CD4-positive, alpha-beta T cell (primary cell): ENCODE measurements around the gene RNF14. TPM values are rescaled to one million over a fixed set of nuclear protein-coding genes. Genes with fewer than 3 reads are reported as not detected.
A peak's percentile ranks its signal among the peaks of the same experiment; 100 is the strongest.

ENCODE experiments used
- ATAC-seq: fragments of 200-7000 bp; cut with Tn5 transposase; one replicate; pipeline ENCODE4 v1.10.0; 2022; ENCODE audit warnings: mild to moderate bottlenecking; ENCODE audit not compliant: poor library complexity
- CTCF ChIA-PET: fragments of 350-600 bp; sonication (Branson Sonifier 250); formaldehyde crosslinking; loops from one replicate; lab custom pipeline; 2021; ENCODE audit warnings: antibody characterized with exemption, inconsistent platforms; lab: Charles Lee
- POLR2A ChIA-PET: fragments of 350-600 bp; sonication (Branson Sonifier 250); formaldehyde crosslinking; loops from one replicate; lab custom pipeline; 2021; ENCODE audit warnings: antibody characterized with exemption, inconsistent platforms; lab: Charles Lee
- DNase-seq, 14 experiments: peaks; one replicate each; pipeline ENCODE4 v3.0.0-alpha.2; 2013 to 2020; ENCODE audit warnings: mixed read lengths in 2 of 14
- H3K27ac ChIP-seq, 2 donors: one replicate each; pipeline versions ENCODE4 v1.5.1 to v1.7.0; 2013; ENCODE audit warnings: low read length in 2 of 2, low read depth in 1 of 2, mild to moderate bottlenecking in 1 of 2
- H3K27me3 ChIP-seq, 2 experiments: 1 replicate in 1 of 2; 2 replicates in 1 of 2; pipeline versions ENCODE4 v1.6.1 to v1.7.0; 2013; ENCODE audit warnings: low read length in 2 of 2, control low read depth in 1 of 2, mild to moderate bottlenecking in 1 of 2, moderate library complexity in 1 of 2; ENCODE audit not compliant: insufficient read depth in 2 of 2, control insufficient read depth in 1 of 2
- H3K36me3 ChIP-seq: one replicate; pipeline ENCODE4 v1.6.1; 2013; ENCODE audit warnings: low read length, control low read depth; ENCODE audit not compliant: insufficient read depth
- H3K4me1 ChIP-seq: one replicate; pipeline ENCODE4 v1.6.1; 2013; ENCODE audit warnings: low read length, control low read depth; ENCODE audit not compliant: insufficient read depth
- H3K4me3 ChIP-seq: one replicate; pipeline ENCODE4 v1.5.1; 2013; ENCODE audit warnings: mild to moderate bottlenecking, low read length, moderate library complexity
- H3K9me3 ChIP-seq, 2 experiments: 1 replicate in 1 of 2; 2 replicates in 1 of 2; pipeline versions ENCODE4 v1.6.1 to v1.7.0; 2013; ENCODE audit warnings: low read length in 2 of 2, mild to moderate bottlenecking in 2 of 2, control low read depth in 1 of 2, moderate library complexity in 1 of 2; ENCODE audit not compliant: control insufficient read depth in 1 of 2, insufficient read depth in 1 of 2
- H3K27ac Mint-ChIP-seq: one replicate; pipeline ENCODE4 v1.8.0; 2020; ENCODE audit warnings: mixed read lengths
- H3K27me3 Mint-ChIP-seq: one replicate; pipeline ENCODE4 v1.8.0; 2021; ENCODE audit warnings: mixed read lengths
- H3K36me3 Mint-ChIP-seq: one replicate; pipeline ENCODE4 v1.8.0; 2021; ENCODE audit warnings: low read depth, mixed read lengths
- H3K4me1 Mint-ChIP-seq: one replicate; pipeline ENCODE4 v1.8.0; 2021; ENCODE audit warnings: low read depth, mixed read lengths
- H3K4me3 Mint-ChIP-seq: one replicate; pipeline ENCODE4 v1.8.0; 2020; ENCODE audit warnings: mild to moderate bottlenecking, mixed read lengths
- H3K9me3 Mint-ChIP-seq: one replicate; pipeline ENCODE4 v1.8.0; 2020; ENCODE audit warnings: mixed read lengths
- CTCF ChIP-seq: fragments of 200-600 bp; IDR thresholded peaks from one replicate; pipeline ENCODE4 v1.8.0; 2022; ENCODE audit warnings: antibody characterized with exemption, mild to moderate bottlenecking
- intact Hi-C, 2 experiments: fragments of 100-400 bp; cut with DNase I in 1 of 2; cut with micrococcal nuclease in 1 of 2; formaldehyde crosslinking; loops; one replicate each; pipeline versions ENCODE4 v1.15.1 to v1.9.0; 2023 to 2025; cut with DNase I, micrococcal nuclease
- total RNA-seq, 174 experiments: library from RNA in 2 of 174; stranded (reverse) in 2 of 174; gene quantifications; one replicate each; pipeline ENCODE4 v1.2.3 and lab custom pipeline; 2021 to 2026

The RNF14 gene
- total RNA-seq, 2 experiments from 2014 or later, result 8.9 to 10.7 TPM

- ATAC-seq (no peak), DNase-seq (no peak)
- Mint-ChIP-seq H3K4me1 (no peaks in the 10 kb centered on the region), H3K9me3 (no peaks in the 10 kb centered on the region), H3K27ac (peak overlapping the region; percentile 23), H3K4me3 (no peak overlapping the region), H3K36me3 (peaks cover 31% of the 10 kb centered on the region), H3K27me3 (no peaks in the 10 kb centered on the region)
- peaks cover 32% of the 10 kb centered on the region for H3K36me3 ChIP-seq
- intact Hi-C loops, result no loop called here
- no peaks in the 10 kb centered on the region for H3K4me1 ChIP-seq
- no peak overlapping the region for H3K4me3 ChIP-seq
- H3K9me3 ChIP-seq, result no peaks in the 10 kb centered on the region
- no peaks in the 10 kb centered on the region for H3K27me3 ChIP-seq
- TF ChIP-seq CTCF, result no peak
- ChIA-PET CTCF (interaction anchor here (1.1 to 3.2 kb wide), 3 partner anchors 19 to 62 kb away, joined by 3 to 15 read pairs (median 3); no protein-coding TSS in a partner anchor), POLR2A (interaction anchor here (2.3 kb wide), 1 partner anchor 20 kb away, joined by 8 read pairs; no protein-coding TSS in a partner anchor)
- no peak overlapping the region for H3K27ac ChIP-seq
Measured at GRCh38 chr5:141941307-141941706, 27.6 kb upstream of the RNF14 start.

GRCh38 chr5:141941779-141942178 lies 27.1 kb upstream of the RNF14 start:
- ChIA-PET CTCF (interaction anchor here (1.3 to 3.2 kb wide), 2 partner anchors 19 to 63 kb away, joined by 3 to 15 read pairs; no protein-coding TSS in a partner anchor), POLR2A (interaction anchor here (0.7 to 2.3 kb wide), 2 partner anchors 19 to 27 kb away, joined by 3 to 8 read pairs; partner anchors contain the start of gene RNF14)
- no peaks in the 10 kb centered on the region for H3K4me1 ChIP-seq
- peaks cover 27% of the 10 kb centered on the region for H3K36me3 ChIP-seq
- no peak overlapping the region for H3K4me3 ChIP-seq
- ATAC-seq, result no peak
- Mint-ChIP-seq H3K27ac (peak overlapping the region; percentile 23), H3K4me1 (no peaks in the 10 kb centered on the region), H3K9me3 (no peaks in the 10 kb centered on the region), H3K4me3 (no peak overlapping the region), H3K36me3 (peaks cover 27% of the 10 kb centered on the region), H3K27me3 (no peaks in the 10 kb centered on the region)
- no peak for DNase-seq
- TF ChIP-seq CTCF, result no peak
- intact Hi-C loops, result no loop called here
- no peaks in the 10 kb centered on the region for H3K9me3 ChIP-seq
- H3K27ac ChIP-seq, result no peak overlapping the region
- no peaks in the 10 kb centered on the region for H3K27me3 ChIP-seq

GRCh38 chr5:141942185-141942857 lies 26.6 kb upstream of the RNF14 start:
- no peaks in the 10 kb centered on the region for H3K4me1 ChIP-seq
- no peaks in the 10 kb centered on the region for H3K9me3 ChIP-seq
- ChIA-PET CTCF (interaction anchor here (1.3 to 3.2 kb wide), 2 partner anchors 18 to 63 kb away, joined by 3 to 15 read pairs; no protein-coding TSS in a partner anchor), POLR2A (interaction anchor here (0.7 kb wide), 1 partner anchor 27 kb away, joined by 3 read pairs; the partner anchor contains the start of gene RNF14)
- no peak for DNase-seq
- intact Hi-C loops, result no loop called here
- no peaks in the 10 kb centered on the region for H3K4me1 Mint-ChIP-seq
- no peak for TF ChIP-seq CTCF
- H3K4me3 ChIP-seq, result no peak overlapping the region
- peaks cover 23% of the 10 kb centered on the region for H3K36me3 Mint-ChIP-seq
- no peak for ATAC-seq
- H3K27me3 Mint-ChIP-seq, result no peaks in the 10 kb centered on the region
- H3K27ac Mint-ChIP-seq, result peak overlapping the region; percentile 23
- no peak overlapping the region for H3K4me3 Mint-ChIP-seq
- no peak overlapping the region for H3K27ac ChIP-seq
- no peaks in the 10 kb centered on the region for H3K9me3 Mint-ChIP-seq
- H3K27me3 ChIP-seq, result no peaks in the 10 kb centered on the region
- H3K36me3 ChIP-seq, result peaks cover 22% of the 10 kb centered on the region
